Measurements from ENCODE around the gene MRPL46. TPM values are rescaled to one million over a fixed set of nuclear protein-coding genes. Genes with fewer than 3 reads are reported as not detected.

Gene MRPL46
- total and polyA plus RNA-seq, 2 of the 4 experiments (the other 2 are of a cell fraction) = 14.2 to 24.2 TPM

- no peak overlapping the region for H4K8ac ChIP-seq (ENCODE audit: low read depth in 2 of 2, low read length in 2 of 2)
- TF ChIP-seq CTCF (conservative IDR thresholded peaks at IDR 0.05; ENCODE audit: low read depth, low read length) = no peak
- no peak for TF ChIP-seq POLR2A (IDR thresholded peaks at IDR 0.05; ENCODE audit: low read depth, low read length)
- H3K4me3 ChIP-seq (ENCODE audit: insufficient read depth, low read depth, low read length) = no peak overlapping the region
- peaks cover 7% of the 10 kb centered on the region for H3K27me3 ChIP-seq (ENCODE audit: control insufficient read depth, insufficient read depth, low read length)
- no peak for ATAC-seq (ENCODE audit: low read depth)
- no peak overlapping the region for H2BK20ac ChIP-seq (ENCODE audit: low read depth, low read length)
- no peak overlapping the region for H3K4ac ChIP-seq (ENCODE audit: low read depth, low read length)
- no peak overlapping the region for H2BK15ac ChIP-seq (ENCODE audit: low read depth, low read length)
- intact Hi-C loops (cut with micrococcal nuclease) (no loop called here), dilution Hi-C loops (cut with HindIII; ENCODE audit: low sequenced_read_pairs, unreplicated experiment) (no loop called here), in situ Hi-C loops (cut with MboI; ENCODE audit: low sequenced_read_pairs) (no loop called here)
- no peaks in the 10 kb centered on the region for H3K36me3 ChIP-seq (ENCODE audit: control insufficient read depth, insufficient read depth, low read length)
- H3K14ac ChIP-seq (replicated peaks; ENCODE audit: low read depth, low read length) = no peak overlapping the region
- H3K9ac ChIP-seq (ENCODE audit: low read depth, low read length) = no peak overlapping the region
- H3K18ac ChIP-seq (ENCODE audit: low read depth, low read length) = no peak overlapping the region
- no peaks in the 10 kb centered on the region for H3K4me1 ChIP-seq (ENCODE audit: control insufficient read depth, insufficient read depth, low read length)
- no peak overlapping the region for H2BK5ac ChIP-seq (ENCODE audit: low read depth, low read length, poor library complexity, severe bottlenecking)
- no peak overlapping the region for H2BK120ac ChIP-seq (ENCODE audit: low read depth, low read length)
- no peak overlapping the region for H3K4me2 ChIP-seq (ENCODE audit: low read depth, low read length)
- no peak overlapping the region for H3K56ac ChIP-seq (ENCODE audit: extremely low read depth, insufficient read depth, low read length)
- no peak overlapping the region for H3K23ac ChIP-seq (ENCODE audit: low read depth, low read length)
- H3K9me3 ChIP-seq (ENCODE audit: control insufficient read depth, insufficient read depth, low read length) = no peaks in the 10 kb centered on the region
- BruUV-seq (replicated peaks) = no TSS peak
- H4K91ac ChIP-seq (ENCODE audit: insufficient read depth, low read depth, low read length) = no peak overlapping the region
- H3K79me1 ChIP-seq (ENCODE audit: low read depth in 1 of 2, low read length in 2 of 2) = no peaks in the 10 kb centered on the region
- H3K27ac ChIP-seq (ENCODE audit: insufficient read depth, low read length) = no peak overlapping the region
- no peaks in the 10 kb centered on the region for H4K20me1 ChIP-seq (ENCODE audit: insufficient read depth, low read length)
- no peak overlapping the region for H2AK5ac ChIP-seq (ENCODE audit: low read depth, low read length)
- H4K5ac ChIP-seq (ENCODE audit: low read depth, low read length) = no peak overlapping the region
- H2AK9ac ChIP-seq (replicated peaks; ENCODE audit: low read depth, low read length, poor library complexity) = no peak overlapping the region
- DNase-seq = no peak
- no peaks in the 10 kb centered on the region for H3K9me1 ChIP-seq (ENCODE audit: insufficient read depth, low read length)
- ChIA-PET POLR2A (ENCODE audit: unreplicated experiment) (no interaction called here), CTCF (no interaction called here)
- H2AFZ ChIP-seq (replicated peaks; ENCODE audit: low read length, poor library complexity) = no peak overlapping the region
- 76% methylated on average over 6 of the region's 8 CpGs; no CpG with 5 or more reads in 1 of the 2 experiments for WGBS, 2 experiments (ENCODE audit: extremely low coverage in 2 of 2, insufficient read length in 1 of 2)
These were observed 43.9 kb downstream of the MRPL46 start for GRCh38 chr15:88423331-88423730.
